A549 (cell line): ENCODE measurements around the gene NDUFV3. TPM values are rescaled to one million over a fixed set of nuclear protein-coding genes. Genes with fewer than 3 reads are reported as not detected.

Source experiments
- ATAC-seq, 2 experiments: fragments of 200-7000 bp in 1 of 2; fragments of >200 bp in 1 of 2; cut with Nextera tagmentation in 1 of 2; cut with Tn5 transposase in 1 of 2; 3 replicates each; pipeline versions ENCODE4 v1.8.0 to v1.9.1; 2018 to 2020; ENCODE audit warnings: mild to moderate bottlenecking in 1 of 2, moderate library complexity in 1 of 2
- CTCF ChIA-PET: fragments of 300-600 bp; sonication (Branson Sonifier 250); formaldehyde crosslinking; extraction: SDS; loops from one replicate; lab custom pipeline; 2021; ENCODE audit warnings: antibody characterized with exemption, inconsistent platforms; lab: Yijun Ruan, JAX
- POLR2A ChIA-PET: fragments of 350-600 bp; formaldehyde crosslinking; extraction: SDS; loops from one replicate; lab custom pipeline; 2021; ENCODE audit warnings: antibody characterized with exemption, inconsistent platforms; lab: Yijun Ruan, JAX
- DNase-seq, 2 experiments: peaks; one replicate each; pipeline versions ENCODE4 v3.0.0 to v3.0.0-alpha.2; 2011 to 2016; ENCODE audit warnings: low read depth in 1 of 2, low spot score in 1 of 2
- FAIRE-seq: peaks from 2 replicates; lab custom pipeline; 2011; peaks lifted over from hg19 to GRCh38; lab: Jason Lieb, UNC
- H3K27ac ChIP-seq, 2 experiments: fragments of >200 bp; sonication (Bioruptor Twin); formaldehyde crosslinking; 3 replicates each; pipeline ENCODE4 v1.5.1; 2016 to 2017
- H3K4me1 ChIP-seq: fragments of >200 bp; sonication (Bioruptor Twin); formaldehyde crosslinking; 3 replicates; pipeline ENCODE4 v1.6.1; 2016
- H3K4me2 ChIP-seq: fragments of >200 bp; sonication (Bioruptor Twin); formaldehyde crosslinking; 3 replicates; pipeline ENCODE4 v1.6.1; 2016
- H3K4me3 ChIP-seq: fragments of >200 bp; sonication (Bioruptor Twin); formaldehyde crosslinking; 3 replicates; pipeline ENCODE4 v1.5.1; 2016
- H3K9me3 ChIP-seq: fragments of >200 bp; sonication (Bioruptor Twin); formaldehyde crosslinking; 3 replicates; pipeline ENCODE4 v1.6.1; 2016
- BHLHE40 ChIP-seq: IDR thresholded peaks from 2 replicates; pipeline ENCODE4 v1.6.1; 2012; ENCODE audit warnings: low read depth, low read length, inconsistent platforms
- CBX8 ChIP-seq: fragments of 200-600 bp; sonication (generic); IDR thresholded peaks from 2 replicates; pipeline ENCODE4 v1.6.1; 2016
- CHD2 ChIP-seq: fragments of 150-350 bp; IDR thresholded peaks from 2 replicates; pipeline ENCODE4 v1.6.1; 2014; ENCODE audit warnings: low read length; ENCODE audit not compliant: partially characterized antibody
- CHD4 ChIP-seq: fragments of 200-600 bp; sonication (generic); IDR thresholded peaks from 2 replicates; pipeline ENCODE4 v1.6.1; 2016; ENCODE audit warnings: antibody characterized with exemption, mild to moderate bottlenecking, borderline replicate concordance
- ESRRA ChIP-seq: fragments of 150-350 bp; IDR thresholded peaks from 2 replicates; pipeline ENCODE4 v1.6.1; 2014; ENCODE audit warnings: mild to moderate bottlenecking, low read length, borderline replicate concordance
- HDAC2 ChIP-seq: fragments of 200-600 bp; sonication (generic); IDR thresholded peaks from 2 replicates; pipeline ENCODE4 v1.6.1; 2016
- HOXA7 ChIP-seq: fragments of 250-450 bp; sonication (Bioruptor Pico); IDR thresholded peaks from 2 replicates; pipeline ENCODE4 v1.5.0; 2020; ENCODE audit warnings: mild to moderate bottlenecking, moderate library complexity
- HOXB5 ChIP-seq: fragments of 250-450 bp; sonication (Bioruptor Pico); IDR thresholded peaks from 2 replicates; pipeline ENCODE4 v1.5.0; 2020; ENCODE audit warnings: mild to moderate bottlenecking, moderate library complexity
- KDM5A ChIP-seq: fragments of 200-600 bp; sonication (generic); IDR thresholded peaks from 2 replicates; pipeline ENCODE4 v1.6.1; 2016; ENCODE audit warnings: antibody characterized with exemption, mild to moderate bottlenecking
- MAFK ChIP-seq: fragments of 450-650 bp; IDR thresholded peaks from 2 replicates; pipeline ENCODE4 v1.6.1; 2014; ENCODE audit not compliant: partially characterized antibody
- POLR2AphosphoS2 ChIP-seq: conservative IDR thresholded peaks from 2 replicates; pipeline ENCODE4 v1.6.1; 2012; ENCODE audit warnings: low read length, improper control_type of control experiment, inconsistent platforms
- RAD21 ChIP-seq, 2 experiments: fragments of >200 bp in 1 of 2; sonication (Bioruptor Twin) in 1 of 2; formaldehyde crosslinking in 1 of 2; IDR thresholded peaks in 1 of 2; conservative IDR thresholded peaks in 1 of 2; 2 replicates in 1 of 2; 3 replicates in 1 of 2; pipeline ENCODE4 v1.6.1; 2012 to 2018; ENCODE audit warnings: inconsistent platforms in 1 of 2
- RCOR1 ChIP-seq: fragments of 150-350 bp; IDR thresholded peaks from 2 replicates; pipeline ENCODE4 v1.6.1; 2014; ENCODE audit warnings: antibody characterized with exemption, low read length, low read depth
- SREBF2 ChIP-seq: fragments of 450-650 bp; IDR thresholded peaks from 2 replicates; pipeline ENCODE4 v1.6.1; 2014; ENCODE audit warnings: mild to moderate bottlenecking, moderate library complexity
- ZC3H11A ChIP-seq: fragments of 450-650 bp; IDR thresholded peaks from 2 replicates; pipeline ENCODE4 v1.6.1; 2014; ENCODE audit warnings: antibody characterized with exemption, mild to moderate bottlenecking
- ZNF302 ChIP-seq: fragments of 250-450 bp; sonication (Bioruptor Pico); IDR thresholded peaks from 2 replicates; pipeline ENCODE4 v1.9.0; 2021; ENCODE audit warnings: inconsistent platforms, mild to moderate bottlenecking, moderate library complexity
- ZSCAN20 ChIP-seq: fragments of 250-450 bp; sonication (Bioruptor Pico); IDR thresholded peaks from 2 replicates; pipeline ENCODE4 v1.8.0; 2022; ENCODE audit warnings: mild to moderate bottlenecking, moderate library complexity
- WGBS: methylation state at CpG from one replicate; pipeline ENCODE4 v1.1.6; 2017; ENCODE audit errors: missing lambda C conversion rate; 5-methylcytosine and 5-hydroxymethylcytosine counted together
- polyA plus RNA-seq, 4 experiments: library from polyadenylated mRNA; depleted of rRNA in 3 of 4; stranded (reverse); fragments of >200 nt; fragmentation: RNase III in 1 of 4; extraction: RNeasy Plus Mini Kit Qiagen cat#74134 plus additional on column Dnase treatment in 1 of 4; gene quantifications; 2 replicates in 3 of 4; 3 replicates in 1 of 4; pipeline ENCODE4 v1.2.3, GENCODE V29; 2011 to 2017
- TF ChIP-seq, protein P1 (sequence below): fragments of >200 bp; sonication (Bioruptor Twin); formaldehyde crosslinking; IDR thresholded peaks from 2 replicates; pipeline ENCODE4 v1.6.1; 2016
- TF ChIP-seq, protein P2 (sequence below): fragments of 250-450 bp; sonication (Bioruptor Pico); IDR thresholded peaks from 2 replicates; pipeline ENCODE4 v1.5.0; 2020; ENCODE audit warnings: low read depth, mild to moderate bottlenecking, moderate library complexity

NDUFV3 gene
- polyA plus RNA-seq, 2 of the 4 experiments (the other 2 are of a cell fraction): 17.1 to 20.7 TPM

DNA sequence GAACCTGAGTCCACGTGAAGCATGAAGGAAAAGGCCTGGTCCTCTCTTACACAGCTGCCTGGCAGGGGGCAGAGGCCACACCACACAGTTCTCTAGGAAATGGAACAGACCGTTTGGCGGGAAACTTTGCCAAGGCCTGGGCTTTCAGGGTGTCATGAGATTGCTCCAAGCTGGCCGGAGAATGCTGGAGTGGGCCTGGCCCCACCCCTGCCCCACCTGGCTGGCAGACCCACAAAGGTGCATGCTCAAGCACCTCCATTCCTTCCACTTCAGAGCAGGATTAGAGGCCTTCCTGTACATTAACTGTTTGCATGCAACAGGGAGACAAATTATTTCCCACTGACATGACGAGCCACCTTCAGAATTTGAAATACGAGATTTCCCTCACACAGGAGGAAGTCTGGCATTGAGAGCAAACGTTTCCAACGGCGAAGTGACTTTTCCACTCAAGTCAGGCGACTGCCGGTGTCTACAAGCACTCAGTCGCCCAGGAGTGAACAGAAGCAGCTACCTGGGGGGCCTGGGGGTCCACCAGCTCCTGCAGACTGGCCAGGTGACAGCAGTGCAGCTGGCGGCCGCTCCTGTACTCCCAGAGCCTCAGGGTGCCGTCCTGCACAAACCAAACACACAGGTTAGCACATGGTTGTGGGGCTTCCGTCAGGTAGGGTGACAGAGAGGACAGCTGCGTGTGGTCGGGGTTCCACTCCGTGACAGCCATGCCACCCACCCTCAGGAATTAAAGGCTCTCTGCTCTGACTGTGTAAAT lies 37.8 kb upstream of the NDUFV3 start:
- Histone ChIP-seq H3K27ac (no peak overlapping the region), H3K9me3 (no peaks in the 10 kb centered on the region), H3K4me3 (no peak overlapping the region), H3K4me2 (no peak overlapping the region), H3K4me1 (no peaks in the 10 kb centered on the region)
- ATAC-seq (no peak), FAIRE-seq (no peak), DNase-seq (no peak)
- 86% methylated on average over 19 of the region's 19 CpGs for WGBS
- ChIA-PET POLR2A (no interaction called here), CTCF (interaction anchor here (0.6 to 1.5 kb wide), 2 partner anchors 11 to 24 kb away, joined by 3 read pairs; no protein-coding TSS in a partner anchor)
- TF ChIP-seq SREBF2: no peak
- no peak for TF ChIP-seq ZNF302
- TF ChIP-seq CBX8: no peak

DNA sequence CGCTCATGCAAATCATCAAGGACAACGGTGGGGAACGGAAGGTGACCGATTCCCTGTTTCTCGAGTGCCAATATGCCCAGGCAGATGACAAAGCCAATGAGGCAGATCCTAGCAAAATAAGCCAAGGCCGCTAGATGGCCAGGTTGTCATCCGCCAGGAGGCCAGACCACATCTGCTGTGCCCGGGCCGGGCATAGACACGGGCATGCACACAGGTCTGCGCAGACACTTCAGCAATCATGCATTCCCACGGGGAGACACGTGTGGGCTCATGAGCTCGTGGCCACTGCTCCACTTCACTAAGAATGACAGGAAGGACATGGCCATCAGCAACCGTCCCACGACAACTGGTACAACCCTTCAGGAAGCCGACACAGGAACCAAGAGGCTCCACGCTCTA lies 37.2 kb upstream of the NDUFV3 start:
- H3K4me2 ChIP-seq: no peak overlapping the region
- ATAC-seq (no peak), FAIRE-seq (no peak), DNase-seq (no peak)
- no peak overlapping the region for H3K27ac ChIP-seq
- H3K9me3 ChIP-seq: no peaks in the 10 kb centered on the region
- POLR2A ChIA-PET: no interaction called here
- CTCF ChIA-PET: interaction anchor here (0.6 kb wide), 1 partner anchor 25 kb away, joined by 3 read pairs; no protein-coding TSS in a partner anchor
- TF ChIP-seq CHD4: no peak
- 84% methylated on average over 15 of the region's 18 CpGs for WGBS
- no peak overlapping the region for H3K4me3 ChIP-seq
- no peaks in the 10 kb centered on the region for H3K4me1 ChIP-seq

DNA sequence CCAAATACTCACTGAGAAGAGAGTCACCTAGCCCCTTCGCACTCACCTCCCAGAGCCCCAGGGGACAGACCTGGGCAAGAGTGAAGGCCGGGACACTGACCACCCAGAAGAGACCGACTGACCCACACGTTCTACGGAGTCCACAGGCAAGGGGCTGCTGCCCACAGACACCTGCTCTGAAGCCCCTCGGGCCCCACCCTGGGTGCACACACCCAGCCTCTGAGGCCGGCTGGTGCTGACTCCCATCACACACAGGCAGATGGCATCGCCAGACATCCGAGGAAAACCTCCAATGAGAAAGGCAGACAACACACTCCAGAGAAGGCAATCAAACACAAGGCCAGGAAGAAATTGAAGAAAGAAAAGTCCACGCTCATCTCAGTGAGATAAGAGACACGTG lies 35.9 kb upstream of the NDUFV3 start:
- no peak overlapping the region for H3K4me2 ChIP-seq
- no peaks in the 10 kb centered on the region for H3K4me1 ChIP-seq
- ChIA-PET CTCF (no interaction called here), POLR2A (no interaction called here)
- no peaks in the 10 kb centered on the region for H3K9me3 ChIP-seq
- FAIRE-seq: no peak
- TF ChIP-seq KDM5A (no peak), ZC3H11A (no peak), BHLHE40 (no peak), MAFK (no peak), SREBF2 (no peak), RCOR1 (no peak), CHD2 (no peak), RAD21 (conservative IDR thresholded peaks at IDR 0.05 in 1 of 2, IDR thresholded peaks at IDR 0.05 in 1 of 2) (no peak), HDAC2 (no peak), POLR2AphosphoS2 (no peak), HOXB5 (no peak), ZSCAN20 (CRISPR knock-in tag) (no peak), HOXA7 (CRISPR knock-in tag) (no peak)
- TF ChIP-seq, protein P1, sequence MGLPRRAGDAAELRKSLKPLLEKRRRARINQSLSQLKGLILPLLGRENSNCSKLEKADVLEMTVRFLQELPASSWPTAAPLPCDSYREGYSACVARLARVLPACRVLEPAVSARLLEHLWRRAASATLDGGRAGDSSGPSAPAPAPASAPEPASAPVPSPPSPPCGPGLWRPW: no peak
- TF ChIP-seq, protein P2, sequence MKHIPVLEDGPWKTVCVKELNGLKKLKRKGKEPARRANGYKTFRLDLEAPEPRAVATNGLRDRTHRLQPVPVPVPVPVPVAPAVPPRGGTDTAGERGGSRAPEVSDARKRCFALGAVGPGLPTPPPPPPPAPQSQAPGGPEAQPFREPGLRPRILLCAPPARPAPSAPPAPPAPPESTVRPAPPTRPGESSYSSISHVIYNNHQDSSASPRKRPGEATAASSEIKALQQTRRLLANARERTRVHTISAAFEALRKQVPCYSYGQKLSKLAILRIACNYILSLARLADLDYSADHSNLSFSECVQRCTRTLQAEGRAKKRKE (CRISPR knock-in tag): no peak
- TF ChIP-seq, all 56 proteins: peak for 0
- Histone ChIP-seq H3K27ac (no peak overlapping the region), H3K4me3 (no peak overlapping the region)
- ATAC-seq (no peak), DNase-seq (no peak)
- WGBS: 95% methylated on average over 11 of the region's 11 CpGs

DNA sequence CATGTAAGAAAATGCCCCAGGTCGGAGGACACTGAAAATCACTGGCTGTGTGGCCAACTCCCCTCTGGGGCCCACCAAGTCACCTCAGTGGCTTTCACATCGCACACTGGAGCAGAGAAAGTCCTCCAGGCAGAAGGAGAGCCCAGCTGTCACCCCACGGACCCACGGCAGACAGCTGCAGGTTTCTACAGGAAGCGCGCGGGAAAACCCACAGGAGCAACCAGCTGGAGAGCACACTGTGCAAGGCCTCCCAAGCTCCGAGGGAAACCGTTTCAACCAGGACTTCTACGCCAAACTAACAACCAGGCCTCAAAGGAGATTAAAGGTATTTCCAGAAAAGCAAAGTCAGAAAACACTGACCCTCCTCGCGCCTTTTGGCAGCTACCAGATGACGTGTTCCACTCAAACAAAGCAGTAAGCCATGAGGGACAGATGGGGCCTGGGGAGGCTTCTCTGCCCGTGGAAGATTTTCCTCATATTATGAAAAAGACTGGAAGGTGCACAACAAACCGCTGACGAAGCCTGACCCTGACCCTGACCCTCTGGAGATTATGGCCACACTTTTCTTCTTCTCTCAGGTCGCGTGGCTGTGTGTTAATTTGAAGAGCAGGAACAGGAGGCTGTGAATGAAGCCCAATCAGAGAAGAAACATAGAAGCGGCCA lies 34.8 kb upstream of the NDUFV3 start:
- no peaks in the 10 kb centered on the region for H3K9me3 ChIP-seq
- no peak overlapping the region for H3K4me2 ChIP-seq
- ATAC-seq: no peak
- DNase-seq: no peak
- no peak overlapping the region for H3K4me3 ChIP-seq
- ChIA-PET CTCF (no interaction called here), POLR2A (no interaction called here)
- FAIRE-seq: no peak
- TF ChIP-seq ESRRA: no peak
- TF ChIP-seq, protein P2 (CRISPR knock-in tag): no peak
- TF ChIP-seq ZSCAN20 (CRISPR knock-in tag): no peak
- H3K4me1 ChIP-seq: no peaks in the 10 kb centered on the region
- 93% methylated on average over 18 of the region's 19 CpGs for WGBS
- H3K27ac ChIP-seq: no peak overlapping the region
